Right lobe of liver (tissue), 6 donors: Measurements from ENCODE around the gene IRAK1. TPM values are rescaled to one million over a fixed set of nuclear protein-coding genes. Genes with fewer than 3 reads are reported as not detected.

Source experiments
- ATAC-seq, 4 donors: fragments of 200-7000 bp; cut with Tn5 transposase; one replicate each; pipeline ENCODE4 v1.9.1; 2020; ENCODE audit warnings: mild to moderate bottlenecking in 4 of 4, moderate library complexity in 4 of 4
- DNase-seq, 3 donors: peaks; one replicate each; pipeline ENCODE4 v3.0.0-alpha.2; 2020
- H3K27ac ChIP-seq, 3 donors: fragments of 200-600 bp; one replicate each; pipeline ENCODE4 v1.8.0; 2022
- H3K27me3 ChIP-seq, 2 donors: fragments of 200-600 bp; one replicate each; pipeline ENCODE4 v1.8.0; 2022
- H3K36me3 ChIP-seq, 4 donors: fragments of 200-600 bp; sonication (generic) in 1 of 4; one replicate each; pipeline versions ENCODE4 v1.5.1 to v1.8.0; 2017 to 2022; ENCODE audit warnings: control low read depth in 1 of 4
- H3K4me1 ChIP-seq, 4 donors: fragments of 200-600 bp; sonication (generic) in 1 of 4; one replicate each; pipeline versions ENCODE4 v1.5.1 to v1.8.0; 2017 to 2022; ENCODE audit warnings: control low read depth in 1 of 4
- H3K4me3 ChIP-seq, 3 donors: fragments of 200-600 bp; one replicate each; pipeline ENCODE4 v1.8.0; 2022
- H3K9me3 ChIP-seq, 4 donors: fragments of 200-600 bp; sonication (generic) in 1 of 4; one replicate each; pipeline versions ENCODE4 v1.5.1 to v1.8.0; 2017 to 2022; ENCODE audit warnings: control low read depth in 1 of 4
- POLR2A ChIP-seq: fragments of 450-650 bp; IDR thresholded peaks from one replicate; pipeline ENCODE4 v1.6.1; 2017; ENCODE audit warnings: antibody characterized with exemption, mild to moderate bottlenecking
- WGBS: methylation state at CpG from one replicate; pipeline ENCODE4 v1.1.6; 2018; ENCODE audit warnings: low coverage, low lambda C conversion rate; ENCODE audit not compliant: insufficient coverage; ENCODE audit errors: missing lambda C conversion rate; 5-methylcytosine and 5-hydroxymethylcytosine counted together
- intact Hi-C, 2 donors: fragments of 100-400 bp; cut with DNase I; formaldehyde crosslinking; loops; one replicate each; pipeline versions ENCODE4 v1.11.2 to v1.14.1; 2022
- total RNA-seq, 6 experiments: library from RNA; depleted of rRNA in 2 of 6; stranded (reverse); fragments of >200 nt in 2 of 6; fragmentation: NEBNext Ultra II Directional in 3 of 6; extraction: Animal tissue kit (Norgen Biotek cat#: 25700) in 3 of 6; gene quantifications; one replicate each; pipeline versions ENCODE4 v1.1.0 to v1.2.4, GENCODE V29; 2016 to 2023
- TF ChIP-seq, protein P1 (sequence below), 4 donors: fragments of 200-600 bp in 3 of 4; fragments of 450-650 bp in 1 of 4; IDR thresholded peaks; one replicate each; pipeline versions ENCODE4 v1.5.1 to v1.8.0; 2016 to 2022; ENCODE audit warnings: antibody characterized with exemption in 4 of 4, mild to moderate bottlenecking in 2 of 4
- donor health status: DM: no; HTN: yes; CAD: no.
- donor health status: DM: no; HTN: no; CAD: no.
- donor health status: DM: no; HTN: no; CAD: no.
- donor health status: DM: no; HTN: yes; CAD: no.
- donor health status: DM: no; HTN: yes; CAD: no.

The IRAK1 gene
- total RNA-seq, 6 experiments from 2014 or later = 27.4 to 77.7 (median 41.4) TPM

DNA sequence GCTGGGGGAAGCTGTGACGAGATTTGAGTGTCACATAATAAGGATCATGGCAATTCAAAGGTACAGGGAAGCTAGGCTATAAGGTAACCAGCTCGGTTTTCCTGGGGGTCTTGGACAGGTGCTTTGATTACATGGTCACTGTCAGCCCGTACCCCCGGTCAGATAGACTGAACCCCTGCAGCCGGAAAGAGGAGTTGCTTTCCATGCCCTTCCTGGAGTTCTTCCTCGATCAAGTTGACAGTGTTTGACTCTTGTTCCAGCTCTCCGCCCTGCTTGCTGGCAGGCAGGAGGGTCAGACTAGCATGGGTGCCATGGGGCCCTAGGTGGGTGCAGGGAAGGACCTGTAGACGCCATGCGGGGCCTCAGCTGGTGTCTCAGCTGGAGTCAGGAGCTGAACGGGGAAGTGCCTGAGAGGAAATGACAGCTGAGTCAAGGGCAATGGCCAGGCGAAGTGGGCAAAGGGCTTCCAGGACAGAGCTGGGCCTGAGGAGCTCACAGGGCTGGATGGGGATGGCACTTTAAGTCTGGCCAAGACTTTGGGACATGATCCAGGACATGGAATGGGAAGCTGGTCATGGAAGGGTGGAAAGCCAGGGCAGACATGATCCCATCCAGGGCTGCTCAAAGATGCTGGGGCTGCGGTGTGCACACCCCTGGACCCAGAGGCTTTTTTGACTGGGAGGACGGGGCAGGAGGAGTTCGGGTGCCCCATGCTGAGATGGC lies 45.5 kb downstream of the IRAK1 start:
- Histone ChIP-seq H3K27me3 (no peaks in the 10 kb centered on the region), H3K36me3 (no peaks in the 10 kb centered on the region), H3K4me1 (peaks cover 0 to 31% (median 2%) of the 10 kb centered on the region in 4 donors), H3K9me3 (no peaks in the 10 kb centered on the region), H3K4me3 (peak overlapping the region in 1 of 3 donors; percentile 95), H3K27ac (peak overlapping the region; percentile 98 to 99 (median 98))
- DNase-seq (no peak), ATAC-seq (peak in 1 of 4 donors; percentile 1)
- TF ChIP-seq, protein P1, sequence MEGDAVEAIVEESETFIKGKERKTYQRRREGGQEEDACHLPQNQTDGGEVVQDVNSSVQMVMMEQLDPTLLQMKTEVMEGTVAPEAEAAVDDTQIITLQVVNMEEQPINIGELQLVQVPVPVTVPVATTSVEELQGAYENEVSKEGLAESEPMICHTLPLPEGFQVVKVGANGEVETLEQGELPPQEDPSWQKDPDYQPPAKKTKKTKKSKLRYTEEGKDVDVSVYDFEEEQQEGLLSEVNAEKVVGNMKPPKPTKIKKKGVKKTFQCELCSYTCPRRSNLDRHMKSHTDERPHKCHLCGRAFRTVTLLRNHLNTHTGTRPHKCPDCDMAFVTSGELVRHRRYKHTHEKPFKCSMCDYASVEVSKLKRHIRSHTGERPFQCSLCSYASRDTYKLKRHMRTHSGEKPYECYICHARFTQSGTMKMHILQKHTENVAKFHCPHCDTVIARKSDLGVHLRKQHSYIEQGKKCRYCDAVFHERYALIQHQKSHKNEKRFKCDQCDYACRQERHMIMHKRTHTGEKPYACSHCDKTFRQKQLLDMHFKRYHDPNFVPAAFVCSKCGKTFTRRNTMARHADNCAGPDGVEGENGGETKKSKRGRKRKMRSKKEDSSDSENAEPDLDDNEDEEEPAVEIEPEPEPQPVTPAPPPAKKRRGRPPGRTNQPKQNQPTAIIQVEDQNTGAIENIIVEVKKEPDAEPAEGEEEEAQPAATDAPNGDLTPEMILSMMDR (IDR thresholded peaks at IDR 0.05) = no peak
- no peak for TF ChIP-seq POLR2A
- WGBS = 60% methylated on average over 2 of the region's 14 CpGs
- intact Hi-C loops = no loop called here

DNA sequence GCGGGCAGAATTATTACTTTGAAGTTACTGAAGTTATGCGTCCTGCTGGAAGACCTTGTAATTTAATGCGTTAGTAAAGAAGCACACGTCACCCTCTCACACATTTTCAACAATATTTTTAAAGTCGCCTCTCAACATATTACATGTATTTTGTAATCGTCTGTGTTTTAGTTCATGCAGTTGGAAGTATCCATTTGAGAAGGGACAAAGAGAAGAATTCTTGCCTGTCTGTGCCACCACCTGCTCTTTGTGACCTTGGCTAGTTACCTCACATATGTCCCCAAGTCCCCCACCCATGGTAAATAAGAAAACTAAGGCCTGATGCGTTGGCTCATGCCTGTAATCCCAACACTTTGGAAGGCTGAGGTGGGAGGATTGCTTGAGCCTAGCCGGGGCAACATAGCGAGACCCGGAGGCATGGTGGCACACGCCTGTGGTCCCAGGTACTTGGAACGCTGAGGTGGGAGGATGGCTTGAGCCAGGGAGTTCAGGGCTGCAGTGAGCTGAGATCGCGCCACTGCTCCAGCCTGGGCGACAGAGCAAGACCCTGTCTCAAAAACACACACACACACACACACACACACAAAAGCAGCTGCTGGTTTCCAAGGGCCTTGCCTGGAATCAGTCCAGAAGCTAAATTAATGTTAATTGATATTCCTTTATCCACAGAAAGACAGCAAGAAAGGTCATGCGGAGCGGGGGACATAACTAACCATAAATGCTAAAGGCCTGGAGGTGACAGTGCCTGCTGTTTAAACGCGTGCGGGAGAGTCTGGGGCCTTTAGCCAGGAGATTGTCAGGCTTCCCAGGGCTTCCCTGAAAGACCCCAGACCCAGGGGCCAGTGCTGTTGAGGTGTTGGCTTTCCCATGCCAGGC lies 46.3 kb downstream of the IRAK1 start:
- no peaks in the 10 kb centered on the region for H3K9me3 ChIP-seq
- intact Hi-C loops = no loop called here
- ATAC-seq = no peak
- H3K36me3 ChIP-seq = no peaks in the 10 kb centered on the region
- peaks cover 0 to 38% (median 2%) of the 10 kb centered on the region in 4 donors for H3K4me1 ChIP-seq
- peak overlapping the region; percentile 98 to 99 (median 98) for H3K27ac ChIP-seq
- DNase-seq = no peak
- WGBS = 49% methylated on average over 18 of the region's 20 CpGs
- peak overlapping the region; percentile 38 to 95 (median 53) for H3K4me3 ChIP-seq
- no peaks in the 10 kb centered on the region for H3K27me3 ChIP-seq
- TF ChIP-seq POLR2A = no peak
- TF ChIP-seq, protein P1 (IDR thresholded peaks at IDR 0.05) = no peak

DNA sequence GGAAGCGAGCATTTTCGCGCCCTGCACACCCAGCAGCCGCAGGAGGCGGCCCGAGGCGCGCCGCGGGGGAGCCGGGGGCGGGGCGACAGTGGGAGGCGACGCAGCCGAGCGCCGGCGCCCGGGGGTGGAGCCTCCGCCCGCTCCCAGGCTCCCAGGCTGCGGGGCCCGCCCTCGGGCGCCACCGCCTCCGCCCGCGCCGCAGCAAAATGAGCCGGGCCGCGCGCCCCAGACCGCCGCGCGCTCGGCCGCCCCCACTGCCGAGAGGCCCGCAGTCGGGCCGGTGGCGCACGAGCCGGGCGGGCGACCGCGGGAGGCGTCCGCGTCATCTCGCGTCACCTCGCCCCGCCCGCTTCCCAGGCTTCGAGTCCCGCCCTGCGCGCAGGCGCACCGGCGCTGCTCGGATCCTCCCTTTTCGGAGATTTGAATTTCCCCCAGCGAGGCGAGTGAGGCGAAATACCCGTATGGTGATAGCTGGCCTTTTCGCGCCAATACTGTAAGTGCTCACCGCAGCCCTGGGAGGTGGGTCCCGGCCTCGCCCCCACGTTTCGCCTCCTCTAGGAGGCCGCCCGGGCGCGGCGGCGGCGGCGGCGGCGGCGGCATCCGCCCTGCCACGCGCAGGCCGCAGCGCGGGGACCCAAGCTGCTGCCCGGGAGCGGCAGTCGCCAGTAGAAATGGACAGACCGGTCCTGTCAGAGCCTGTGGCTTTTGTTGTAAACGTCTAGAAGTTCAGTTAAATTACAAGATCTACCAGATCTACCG lies 47.2 kb downstream of the IRAK1 start, which contains the start of gene TMEM187:
TMEM187 (plus strand) TSS at position 387 of the 759 bp plus-strand sequence. CDS start 9,309 bp downstream, outside the sequence.
- TF ChIP-seq, protein P1 (IDR thresholded peaks at IDR 0.05) = no peak
- TF ChIP-seq POLR2A = peak; percentile 69
- Histone ChIP-seq H3K27me3 (no peaks in the 10 kb centered on the region), H3K4me1 (peaks cover 0 to 46% (median 2%) of the 10 kb centered on the region in 4 donors), H3K4me3 (peak within 1 kb of the TSS; percentile 55 to 95 (median 77)), H3K9me3 (no peaks in the 10 kb centered on the region), H3K36me3 (no peaks in the 10 kb centered on the region), H3K27ac (peak within 1 kb of the TSS; percentile 98 to 99 (median 98))
- peak; percentile 46 to 67 (median 63) for ATAC-seq
- WGBS = 10% methylated on average over 4 of the region's 103 CpGs
- DNase-seq = peak; percentile 88 to 93 (median 93)
- intact Hi-C loops = no loop called here
